Aorta (tissue), 5 donors: Measurements from ENCODE around the gene NCOA5. TPM values are rescaled to one million over a fixed set of nuclear protein-coding genes. Genes with fewer than 3 reads are reported as not detected.

ENCODE experiments used
- ATAC-seq: fragments of 200-7000 bp; cut with Tn5 transposase; one replicate; pipeline ENCODE4 v1.9.1; 2022; ENCODE audit warnings: moderate library complexity; ENCODE audit not compliant: low FRiP score
- DNase-seq, 2 donors: peaks; one replicate each; pipeline ENCODE4 v3.0.0-alpha.2; 2020
- H3K27ac ChIP-seq, 2 donors: one replicate each; pipeline ENCODE4 v1.5.1; 2013; ENCODE audit warnings: low read length in 2 of 2, mild to moderate bottlenecking in 2 of 2, moderate library complexity in 2 of 2, control low read depth in 1 of 2, inconsistent platforms in 1 of 2, low read depth in 1 of 2
- H3K27me3 ChIP-seq, 2 donors: one replicate each; pipeline ENCODE4 v1.6.1; 2013; ENCODE audit warnings: control low read depth in 1 of 2, low read length in 1 of 2, mild to moderate bottlenecking in 1 of 2, moderate library complexity in 1 of 2; ENCODE audit not compliant: insufficient read depth in 2 of 2, control insufficient read depth in 1 of 2
- H3K36me3 ChIP-seq, 2 donors: one replicate each; pipeline ENCODE4 v1.6.1; 2013; ENCODE audit warnings: control low read depth in 1 of 2, low read length in 1 of 2, mild to moderate bottlenecking in 1 of 2; ENCODE audit not compliant: insufficient read depth in 2 of 2, control insufficient read depth in 1 of 2
- H3K4me1 ChIP-seq, 2 donors: one replicate each; pipeline ENCODE4 v1.6.1; 2013; ENCODE audit warnings: low read length in 2 of 2, control low read depth in 1 of 2, mild to moderate bottlenecking in 1 of 2, moderate library complexity in 1 of 2; ENCODE audit not compliant: insufficient read depth in 2 of 2, control insufficient read depth in 1 of 2
- H3K4me3 ChIP-seq, 2 donors: one replicate each; pipeline ENCODE4 v1.5.1; 2013; ENCODE audit warnings: low read length in 2 of 2, control low read depth in 1 of 2, mild to moderate bottlenecking in 1 of 2
- H3K9me3 ChIP-seq: one replicate; pipeline ENCODE4 v1.6.1; 2013; ENCODE audit warnings: mild to moderate bottlenecking, low read length; ENCODE audit not compliant: control insufficient read depth
- WGBS, 2 donors: extraction: QIAGEN DNeasy Blood & Tissue Kit; methylation state at CpG; one replicate each; pipeline ENCODE4 v1.1.7; 2013; 5-methylcytosine and 5-hydroxymethylcytosine counted together
- intact Hi-C, 2 donors: fragments of 100-400 bp; cut with DNase I; formaldehyde crosslinking; loops; one replicate each; pipeline versions ENCODE4 v1.14.2 to v1.15.0; 2022
- polyA plus RNA-seq, 2 donors: library from polyadenylated mRNA; stranded (reverse); fragments of 200-250 nt; gene quantifications; one replicate each; pipeline ENCODE4 v1.2.3, GENCODE V29; 2013
- total RNA-seq, 2 donors: library from RNA; stranded (reverse); fragmentation: NEBNext Ultra II Directional; extraction: Animal tissue kit (Norgen Biotek cat#: 25700); gene quantifications; one replicate each; pipeline ENCODE4 v1.2.1, GENCODE V29; 2021
- donor health status: healthy with polysubstance abuse.
- donor health status: Bipolar disorder and iron deficiency.
- donor health status: DM: no; HTN: no; CAD: no.
- donor health status: DM: no; HTN: no; CAD: no.
- donor health status: DM: yes; HTN: yes; CAD: no.

Gene NCOA5
- total and polyA plus RNA-seq, 4 donors = 8.5 to 23.7 (median 14.5) TPM

DNA sequence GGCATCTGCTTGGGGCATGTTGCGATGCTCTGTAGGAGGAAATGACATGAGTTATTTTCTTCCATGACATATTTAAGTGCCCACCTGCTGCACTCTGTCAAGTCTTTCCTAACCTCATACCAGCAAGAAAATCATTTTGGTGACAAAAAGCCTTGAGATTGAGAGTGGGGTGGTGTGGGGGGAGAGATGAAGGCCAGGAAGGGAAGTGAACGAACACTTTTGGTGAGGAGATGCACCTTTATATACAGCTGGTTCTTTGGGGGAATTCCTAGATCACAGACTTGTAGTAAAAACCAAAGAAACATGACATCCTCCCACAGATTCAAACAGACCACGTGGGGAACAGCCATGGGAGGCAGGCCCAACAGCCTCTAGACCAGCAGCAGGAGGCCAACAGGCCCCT lies 26.1 kb downstream of the NCOA5 start:
- Histone ChIP-seq H3K27me3 (no peaks in the 10 kb centered on the region), H3K9me3 (no peaks in the 10 kb centered on the region), H3K27ac (no peak overlapping the region), H3K36me3 (peaks cover 31 to 32% of the 10 kb centered on the region in 2 donors), H3K4me1 (no peaks in the 10 kb centered on the region), H3K4me3 (no peak overlapping the region)
- intact Hi-C loops = no loop called here
- ATAC-seq (no peak), DNase-seq (no peak)
- WGBS, 2 donors = 80 to 94% methylated on average over 3 of the region's 3 CpGs

- H3K4me3 ChIP-seq = no peak overlapping the region
- intact Hi-C loops = no loop called here
Observed at GRCh38 chr20:46063151-46063550, 26.6 kb downstream of the NCOA5 start.

GRCh38 chr20:46062621-46063020 lies 27.1 kb downstream of the NCOA5 start:
- no peak for ATAC-seq
- H3K9me3 ChIP-seq = no peaks in the 10 kb centered on the region
- H3K27me3 ChIP-seq = no peaks in the 10 kb centered on the region
- no peaks in the 10 kb centered on the region for H3K4me1 ChIP-seq
- intact Hi-C loops = no loop called here
- H3K36me3 ChIP-seq = peaks cover 29 to 31% of the 10 kb centered on the region in 2 donors
- 82 to 87% methylated on average over 12 of the region's 12 CpGs for WGBS, 2 donors
- no peak overlapping the region for H3K4me3 ChIP-seq
- no peak for DNase-seq
- no peak overlapping the region for H3K27ac ChIP-seq

More at GRCh38 chr20:46063151-46063550, 26.6 kb downstream of the NCOA5 start:
- WGBS, 2 donors = 91 to 95% methylated on average over 8 of the region's 8 CpGs
- H3K27me3 ChIP-seq = no peaks in the 10 kb centered on the region
- H3K4me1 ChIP-seq = no peaks in the 10 kb centered on the region
- H3K27ac ChIP-seq = no peak overlapping the region
- DNase-seq (no peak), ATAC-seq (no peak)
- no peaks in the 10 kb centered on the region for H3K9me3 ChIP-seq
- H3K36me3 ChIP-seq = peaks cover 31 to 32% of the 10 kb centered on the region in 2 donors

DNA sequence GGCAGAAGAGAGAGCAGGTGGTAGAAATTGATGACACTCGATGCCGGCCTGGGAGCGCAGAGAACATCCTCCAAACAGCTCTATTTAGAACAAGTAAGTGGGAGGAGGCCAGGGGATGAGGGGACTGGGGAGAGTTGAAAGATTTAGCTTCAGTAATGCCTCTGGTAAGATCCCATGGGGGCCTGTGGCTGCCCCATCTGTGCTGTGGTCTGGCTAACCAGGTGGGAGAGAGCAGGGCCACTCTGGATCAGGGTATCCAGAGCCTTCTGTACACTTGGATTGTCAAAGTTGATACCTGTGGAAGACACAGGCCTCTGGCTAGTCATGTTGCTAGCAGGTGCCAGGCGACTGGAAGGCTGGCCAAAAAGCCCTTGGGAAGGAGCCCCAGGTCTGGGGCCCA lies 27.6 kb downstream of the NCOA5 start:
- DNase-seq = no peak
- H3K27me3 ChIP-seq = no peaks in the 10 kb centered on the region
- 81 to 92% methylated on average over 4 of the region's 4 CpGs for WGBS, 2 donors
- no peak overlapping the region for H3K27ac ChIP-seq
- no peaks in the 10 kb centered on the region for H3K4me1 ChIP-seq
- H3K4me3 ChIP-seq = no peak overlapping the region
- intact Hi-C loops = no loop called here
- no peaks in the 10 kb centered on the region for H3K9me3 ChIP-seq
- peaks cover 29 to 31% of the 10 kb centered on the region in 2 donors for H3K36me3 ChIP-seq
- no peak for ATAC-seq

GRCh38 chr20:46060975-46061374 lies 28.8 kb downstream of the NCOA5 start:
- whole genome bisulfite sequencing, 2 donors = 82 to 87% methylated on average over 4 of the region's 4 CpGs
- DNase-seq (no peak), ATAC-seq (no peak)
- Histone ChIP-seq H3K4me3 (no peak overlapping the region), H3K27me3 (no peaks in the 10 kb centered on the region), H3K9me3 (no peaks in the 10 kb centered on the region), H3K36me3 (peaks cover 20 to 24% of the 10 kb centered on the region in 2 donors), H3K4me1 (no peaks in the 10 kb centered on the region), H3K27ac (no peak overlapping the region)
- intact Hi-C loops = no loop called here

GRCh38 chr20:46060301-46060881 lies 29.4 kb downstream of the NCOA5 start:
- Histone ChIP-seq H3K36me3 (peaks cover 16 to 24% of the 10 kb centered on the region in 2 donors), H3K27me3 (no peaks in the 10 kb centered on the region), H3K4me3 (no peak overlapping the region), H3K4me1 (no peaks in the 10 kb centered on the region), H3K27ac (no peak overlapping the region), H3K9me3 (no peaks in the 10 kb centered on the region)
- DNase-seq = no peak
- intact Hi-C loops = no loop called here
- WGBS, 2 donors = 72 to 74% methylated on average over 2 of the region's 2 CpGs
- no peak for ATAC-seq

DNA sequence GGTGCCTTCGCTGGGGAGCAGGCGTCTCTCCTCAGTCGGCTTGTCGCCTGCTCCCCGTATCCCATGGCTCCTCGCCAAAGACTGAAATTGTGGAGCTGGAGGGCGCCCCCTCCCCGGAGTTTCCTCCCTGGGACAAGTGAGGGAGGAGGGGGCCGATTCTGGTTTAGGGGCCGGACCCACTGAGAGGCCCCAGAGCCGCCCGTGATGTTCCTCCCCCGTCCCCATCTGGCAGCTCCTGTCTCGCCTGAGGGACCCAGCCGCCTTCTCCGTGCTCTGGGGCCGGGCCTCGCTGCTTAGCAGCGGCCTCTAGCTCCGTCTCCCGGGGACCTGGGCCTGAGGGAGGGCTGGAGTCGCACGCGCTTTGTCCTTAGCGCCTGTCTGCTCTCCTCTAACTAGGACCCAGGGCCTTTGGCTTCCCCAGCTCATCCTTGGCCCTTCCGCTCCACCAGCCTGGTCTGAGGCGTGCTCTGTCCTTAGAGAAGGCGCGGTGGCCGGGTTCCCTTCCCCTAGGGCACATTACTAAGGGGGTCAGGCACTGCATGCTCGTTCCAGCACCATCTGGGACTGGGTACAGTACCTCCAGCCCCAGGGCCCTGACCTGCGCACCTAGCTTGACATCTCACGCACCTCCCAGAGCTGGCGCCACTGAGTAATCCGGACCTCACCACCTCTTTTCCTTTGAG lies 31.0 kb downstream of the NCOA5 start:
- Histone ChIP-seq H3K27me3 (no peaks in the 10 kb centered on the region), H3K36me3 (peaks cover 0 to 13% of the 10 kb centered on the region in 2 donors), H3K9me3 (no peaks in the 10 kb centered on the region), H3K4me3 (no peak overlapping the region), H3K4me1 (no peaks in the 10 kb centered on the region), H3K27ac (no peak overlapping the region)
- no peak for DNase-seq
- WGBS, 2 donors = 11 to 12% methylated on average over 34 to 35 of the region's 35 CpGs
- intact Hi-C loops = no loop called here
- no peak for ATAC-seq

DNA sequence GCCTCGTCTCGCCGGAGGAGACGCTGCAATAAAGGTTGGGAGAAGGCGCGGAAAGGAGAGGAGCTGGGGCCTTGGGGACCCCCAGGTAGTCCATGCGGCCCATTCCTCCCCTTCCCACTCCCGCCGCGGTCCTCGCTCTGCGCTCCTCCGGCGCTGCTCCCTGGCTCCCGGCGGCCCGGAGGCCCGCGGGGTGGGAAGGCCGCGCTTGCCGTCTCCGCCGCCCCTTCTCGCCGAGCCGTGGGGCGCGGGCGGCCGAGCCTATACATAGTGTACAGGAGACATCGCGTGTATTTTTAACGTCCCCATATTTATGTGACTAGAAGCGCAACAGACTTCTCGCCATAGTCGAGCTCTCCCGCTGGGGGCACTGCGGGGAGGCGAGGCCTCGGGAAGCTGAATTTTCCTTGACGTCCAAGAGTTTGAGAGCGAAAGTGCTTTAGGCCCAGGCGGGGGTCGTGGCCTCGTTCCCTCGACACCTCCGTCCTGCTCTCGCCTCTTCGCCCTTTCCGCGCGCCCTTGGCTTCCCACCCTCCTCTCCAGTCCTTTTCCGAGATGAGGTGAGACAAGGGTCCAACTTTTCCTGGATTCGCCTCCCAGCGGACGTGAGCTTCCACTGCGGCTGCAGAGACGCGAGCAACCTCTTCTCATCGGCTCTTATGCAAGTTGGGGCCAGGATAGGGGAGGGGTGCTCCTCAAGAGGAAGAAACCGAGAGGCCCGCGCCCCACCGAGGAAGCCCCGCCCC lies 31.7 kb downstream of the NCOA5 start:
- Histone ChIP-seq H3K4me3 (no peak overlapping the region), H3K36me3 (peaks cover 0 to 8% of the 10 kb centered on the region in 2 donors), H3K4me1 (no peaks in the 10 kb centered on the region), H3K27me3 (no peaks in the 10 kb centered on the region), H3K27ac (no peak overlapping the region), H3K9me3 (no peaks in the 10 kb centered on the region)
- intact Hi-C loops = no loop called here
- ATAC-seq (no peak), DNase-seq (peak in 1 of 2 donors; percentile 77)
- 5 to 6% methylated on average over 55 to 66 of the region's 66 CpGs for WGBS, 2 donors
